ENCODE data around the gene RARRES2.
"Not testable (repeated sequence)": the region's sequence is repeated elsewhere in the genome, so short reads cannot be mapped to it uniquely, and the experiment has no call there.

RARRES2 gene

GRCh38 chr7:150313870-150314269 lies 27.6 kb downstream of the RARRES2 start:
- no peak for DNase-seq

- DNase-seq = no peak
Measured at GRCh38 chr7:150313367-150313809, 28.0 kb downstream of the RARRES2 start.

GRCh38 chr7:150312649-150313366 lies 28.6 kb downstream of the RARRES2 start:
- DNase-seq = not testable (repeated sequence)

GRCh38 chr7:150311711-150312110 lies 29.7 kb downstream of the RARRES2 start:
- no peak for DNase-seq

GRCh38 chr7:150311146-150311545 lies 30.3 kb downstream of the RARRES2 start:
- DNase-seq = no peak

GRCh38 chr7:150308575-150308974 lies 32.9 kb downstream of the RARRES2 start:
- DNase-seq = no peak

- no peak for DNase-seq
Measured at GRCh38 chr7:150307904-150308303, 33.5 kb downstream of the RARRES2 start.

GRCh38 chr7:150307129-150307528 lies 34.3 kb downstream of the RARRES2 start:
- DNase-seq = no peak

- DNase-seq = not testable (repeated sequence)
Measured at GRCh38 chr7:150306377-150306776, 35.1 kb downstream of the RARRES2 start.

GRCh38 chr7:150305903-150306284 lies 35.5 kb downstream of the RARRES2 start:
- not testable (repeated sequence) for DNase-seq

GRCh38 chr7:150305259-150305902 lies 36.0 kb downstream of the RARRES2 start:
- DNase-seq = not testable (repeated sequence)

GRCh38 chr7:150304499-150305258 lies 36.8 kb downstream of the RARRES2 start:
- not testable (repeated sequence) for DNase-seq

GRCh38 chr7:150302908-150303310 lies 38.5 kb downstream of the RARRES2 start:
- not testable (repeated sequence) for DNase-seq

GRCh38 chr7:150297978-150298377 lies 43.5 kb downstream of the RARRES2 start:
- DNase-seq = not testable (repeated sequence)

- DNase-seq = not testable (repeated sequence)
Measured at GRCh38 chr7:150296802-150297201, 44.6 kb downstream of the RARRES2 start.

- not testable (repeated sequence) for DNase-seq
Measured at GRCh38 chr7:150295614-150296013, 45.8 kb downstream of the RARRES2 start.

GRCh38 chr7:150295027-150295426 lies 46.4 kb downstream of the RARRES2 start:
- DNase-seq = not testable (repeated sequence)

GRCh38 chr7:150290317-150290716 lies 51.1 kb downstream of the RARRES2 start:
- DNase-seq = not testable (repeated sequence)

GRCh38 chr7:150288816-150289215 lies 52.6 kb downstream of the RARRES2 start:
- DNase-seq = not testable (repeated sequence)

Measured in NCI-H1105 treated with DMSO at 0.1 percent for 48 hours (cell line).